Parathyroid adenoma (tissue), 2 donors: ENCODE measurements around the gene BIRC5.

Source experiments
- H2AFZ ChIP-seq: fragments of 300-600 bp; sonication (generic); one replicate; pipeline ENCODE4 v1.7.0; 2017; ENCODE audit warnings: antibody characterized with exemption, mild to moderate bottlenecking
- H3K27ac ChIP-seq: fragments of 300-600 bp; sonication (generic); one replicate; pipeline ENCODE4 v1.7.0; 2017
- H3K27me3 ChIP-seq: fragments of 300-600 bp; sonication (generic); one replicate; pipeline ENCODE4 v1.7.0; 2017; ENCODE audit warnings: low read length; ENCODE audit not compliant: control insufficient read depth, insufficient read depth
- H3K36me3 ChIP-seq: fragments of 300-600 bp; sonication (generic); one replicate; pipeline ENCODE4 v1.7.0; 2017; ENCODE audit warnings: low read length; ENCODE audit not compliant: control insufficient read depth, insufficient read depth
- H3K4me1 ChIP-seq: fragments of 300-600 bp; sonication (generic); one replicate; pipeline ENCODE4 v1.7.0; 2017; ENCODE audit warnings: control low read depth
- H3K4me2 ChIP-seq: fragments of 300-600 bp; sonication (generic); one replicate; pipeline ENCODE4 v1.7.0; 2017; ENCODE audit warnings: low read length
- H3K4me3 ChIP-seq: fragments of 300-600 bp; sonication (generic); one replicate; pipeline ENCODE4 v1.7.0; 2017; ENCODE audit warnings: low read depth, low read length
- H3K79me2 ChIP-seq: fragments of 300-600 bp; sonication (generic); one replicate; pipeline ENCODE4 v1.7.0; 2017; ENCODE audit warnings: control low read depth
- H3K9ac ChIP-seq: fragments of 300-600 bp; sonication (generic); one replicate; pipeline ENCODE4 v1.7.0; 2017; ENCODE audit warnings: mild to moderate bottlenecking
- H3K9me3 ChIP-seq: fragments of 300-600 bp; sonication (generic); one replicate; pipeline ENCODE4 v1.7.0; 2017; ENCODE audit warnings: low read length; ENCODE audit not compliant: control insufficient read depth
- CTCF ChIP-seq: fragments of 300-600 bp; sonication (generic); IDR thresholded peaks from one replicate; pipeline ENCODE4 v1.7.0; 2017; ENCODE audit warnings: antibody characterized with exemption, mild to moderate bottlenecking
- donor health status: primary hyperparathyroidism.

BIRC5 gene

GRCh38 chr17:78255029-78255656 lies 41.1 kb downstream of the BIRC5 start:
- Histone ChIP-seq H3K4me1 (peaks cover 22% of the 10 kb centered on the region), H3K27me3 (no peaks in the 10 kb centered on the region)

GRCh38 chr17:78255953-78256706 lies 42.1 kb downstream of the BIRC5 start:
- no peaks in the 10 kb centered on the region for H3K79me2 ChIP-seq
- no peaks in the 10 kb centered on the region for H3K9me3 ChIP-seq
- H3K4me1 ChIP-seq, result peaks cover 21% of the 10 kb centered on the region
- no peak overlapping the region for H3K9ac ChIP-seq
- H3K4me2 ChIP-seq, result no peak overlapping the region
- no peak for TF ChIP-seq CTCF
- no peak overlapping the region for H3K27ac ChIP-seq
- no peaks in the 10 kb centered on the region for H3K36me3 ChIP-seq
- H2AFZ ChIP-seq, result no peak overlapping the region
- H3K4me3 ChIP-seq, result no peak overlapping the region
- no peaks in the 10 kb centered on the region for H3K27me3 ChIP-seq

More at GRCh38 chr17:78255029-78255656, 41.1 kb downstream of the BIRC5 start:
- Histone ChIP-seq H3K36me3 (no peaks in the 10 kb centered on the region), H2AFZ (no peak overlapping the region), H3K9me3 (no peaks in the 10 kb centered on the region), H3K4me2 (no peak overlapping the region), H3K79me2 (no peaks in the 10 kb centered on the region), H3K4me3 (no peak overlapping the region), H3K27ac (no peak overlapping the region), H3K9ac (no peak overlapping the region)
- no peak for TF ChIP-seq CTCF

GRCh38 chr17:78256707-78257591 lies 42.9 kb downstream of the BIRC5 start:
- Histone ChIP-seq H3K27me3 (no peaks in the 10 kb centered on the region), H3K4me3 (no peak overlapping the region), H3K4me1 (peaks cover 18% of the 10 kb centered on the region), H3K9ac (no peak overlapping the region), H3K27ac (no peak overlapping the region), H3K4me2 (no peak overlapping the region), H3K79me2 (no peaks in the 10 kb centered on the region), H2AFZ (no peak overlapping the region), H3K9me3 (no peaks in the 10 kb centered on the region), H3K36me3 (no peaks in the 10 kb centered on the region)
- no peak for TF ChIP-seq CTCF

GRCh38 chr17:78257810-78258322 lies 43.8 kb downstream of the BIRC5 start:
- Histone ChIP-seq H3K4me1 (peaks cover 18% of the 10 kb centered on the region), H3K79me2 (no peaks in the 10 kb centered on the region), H3K36me3 (no peaks in the 10 kb centered on the region), H3K4me2 (no peak overlapping the region), H3K9me3 (no peaks in the 10 kb centered on the region), H3K27ac (peak overlapping the region; percentile 51), H2AFZ (peak overlapping the region; percentile 42), H3K27me3 (no peaks in the 10 kb centered on the region), H3K9ac (no peak overlapping the region), H3K4me3 (no peak overlapping the region)
- no peak for TF ChIP-seq CTCF
